ENCODE measurements around the gene ATP1A3.
"Not testable (repeated sequence)": the region's sequence is repeated elsewhere in the genome, so short reads cannot be mapped to it uniquely, and the experiment has no call there.

The ATP1A3 gene
- total RNA-seq = 0.51 to 1.3 reads per million in 2 donors

- peak; percentile 65 for DNase-seq
Measured at GRCh38 chr19:41993612-41994483, at the start of gene ATP1A3. ATP1A3 (minus strand) TSS chr19:41994230; CDS start chr19:41994076, 154 bp downstream.

GRCh38 chr19:42042455-42043170 is 48.6 kb upstream of the ATP1A3 start:
- no peak for DNase-seq

- DNase-seq = not testable (repeated sequence)
Measured at GRCh38 chr19:42040491-42040890, 46.5 kb upstream of the ATP1A3 start.

- DNase-seq = no peak
Measured at GRCh38 chr19:42040031-42040430, 46.0 kb upstream of the ATP1A3 start.

GRCh38 chr19:42038666-42039065 is 44.6 kb upstream of the ATP1A3 start:
- DNase-seq = no peak

GRCh38 chr19:42037649-42038048 is 43.6 kb upstream of the ATP1A3 start:
- no peak for DNase-seq

GRCh38 chr19:42034640-42035391 is 40.8 kb upstream of the ATP1A3 start:
- not testable (repeated sequence) for DNase-seq

- no peak for DNase-seq
Measured at GRCh38 chr19:42033413-42033812, 39.4 kb upstream of the ATP1A3 start.

- no peak for DNase-seq
Measured at GRCh38 chr19:42032431-42032830, 38.4 kb upstream of the ATP1A3 start.

- no peak for DNase-seq
Measured at GRCh38 chr19:42030645-42031440, 36.8 kb upstream of the ATP1A3 start.

- DNase-seq = no peak
Measured at GRCh38 chr19:42028304-42029216, 34.5 kb upstream of the ATP1A3 start.

GRCh38 chr19:42024622-42025111 is 30.6 kb upstream of the ATP1A3 start:
- DNase-seq = no peak

- DNase-seq = no peak
Measured at GRCh38 chr19:42023943-42024260, 29.9 kb upstream of the ATP1A3 start.

- DNase-seq = no peak
Measured at GRCh38 chr19:42023121-42023942, 29.3 kb upstream of the ATP1A3 start.

GRCh38 chr19:42022616-42023015 is 28.6 kb upstream of the ATP1A3 start:
- DNase-seq = no peak

GRCh38 chr19:42021185-42021584 is 27.2 kb upstream of the ATP1A3 start:
- DNase-seq = no peak

GRCh38 chr19:42018503-42019193 is 24.6 kb upstream of the ATP1A3 start:
- no peak for DNase-seq

- no peak for DNase-seq
Measured at GRCh38 chr19:42017040-42017439, 23.0 kb upstream of the ATP1A3 start.

GRCh38 chr19:42012747-42013146 is 18.7 kb upstream of the ATP1A3 start:
- DNase-seq = not testable (repeated sequence)

Measured in activated gamma-delta T cell (primary cell).